Femur (tissue), 1 donor: ENCODE measurements around the gene GPR155.
A peak's percentile ranks its signal among the peaks of the same experiment; 100 is the strongest.
"Not testable (repeated sequence)": the region's sequence is repeated elsewhere in the genome, so short reads cannot be mapped to it uniquely, and the experiment has no call there.

Experiments used
- DNase-seq: peaks from one replicate; pipeline ENCODE4 v3.0.0-alpha.2; 2017

The GPR155 gene

GRCh38 chr2:174491947-174492346 lies 5.1 kb upstream of the GPR155 start:
- DNase-seq = no peak

GRCh38 chr2:174490051-174490450 lies 3.2 kb upstream of the GPR155 start:
- DNase-seq = no peak

GRCh38 chr2:174489520-174489919 lies 2.7 kb upstream of the GPR155 start:
- not testable (repeated sequence) for DNase-seq

GRCh38 chr2:174487820-174488162 lies 962 bp upstream of the GPR155 start:
- no peak for DNase-seq

- peak; percentile 100 for DNase-seq
These were observed 435 bp upstream of the GPR155 start for GRCh38 chr2:174487108-174487819.

GRCh38 chr2:174485788-174486562 lies 854 bp downstream of the GPR155 start:
- peak; percentile 49 for DNase-seq

- DNase-seq = not testable (repeated sequence)
These were observed 1.8 kb downstream of the GPR155 start for GRCh38 chr2:174485045-174485444.

GRCh38 chr2:174484573-174484972 lies 2.3 kb downstream of the GPR155 start:
- DNase-seq = no peak

GRCh38 chr2:174482854-174483253 lies 4.0 kb downstream of the GPR155 start:
- DNase-seq = no peak

- DNase-seq = no peak
These were observed 9.1 kb downstream of the GPR155 start for GRCh38 chr2:174477759-174478158.

- DNase-seq = no peak
These were observed 13.0 kb downstream of the GPR155 start for GRCh38 chr2:174473796-174474195.

GRCh38 chr2:174465327-174465726 lies 21.5 kb downstream of the GPR155 start:
- peak; percentile 31 for DNase-seq

GRCh38 chr2:174461221-174461620 lies 25.6 kb downstream of the GPR155 start:
- DNase-seq = no peak

GRCh38 chr2:174454566-174454965 lies 32.3 kb downstream of the GPR155 start:
- DNase-seq = no peak

GRCh38 chr2:174450021-174450816 lies 36.6 kb downstream of the GPR155 start:
- DNase-seq = no peak

- DNase-seq = no peak
These were observed 37.8 kb downstream of the GPR155 start for GRCh38 chr2:174449033-174449432.

GRCh38 chr2:174446531-174446930 lies 40.3 kb downstream of the GPR155 start:
- DNase-seq = no peak

- DNase-seq = no peak
These were observed 41.6 kb downstream of the GPR155 start for GRCh38 chr2:174445248-174445647.

- DNase-seq = no peak
These were observed 42.1 kb downstream of the GPR155 start for GRCh38 chr2:174444761-174445160.

- no peak for DNase-seq
These were observed 44.0 kb downstream of the GPR155 start for GRCh38 chr2:174442546-174443510.

- no peak for DNase-seq
These were observed 46.9 kb downstream of the GPR155 start for GRCh38 chr2:174439950-174440349.

GRCh38 chr2:174439323-174439722 lies 47.5 kb downstream of the GPR155 start:
- no peak for DNase-seq
